Measurements from ENCODE around the gene ZBTB21.

The ZBTB21 gene

DNA sequence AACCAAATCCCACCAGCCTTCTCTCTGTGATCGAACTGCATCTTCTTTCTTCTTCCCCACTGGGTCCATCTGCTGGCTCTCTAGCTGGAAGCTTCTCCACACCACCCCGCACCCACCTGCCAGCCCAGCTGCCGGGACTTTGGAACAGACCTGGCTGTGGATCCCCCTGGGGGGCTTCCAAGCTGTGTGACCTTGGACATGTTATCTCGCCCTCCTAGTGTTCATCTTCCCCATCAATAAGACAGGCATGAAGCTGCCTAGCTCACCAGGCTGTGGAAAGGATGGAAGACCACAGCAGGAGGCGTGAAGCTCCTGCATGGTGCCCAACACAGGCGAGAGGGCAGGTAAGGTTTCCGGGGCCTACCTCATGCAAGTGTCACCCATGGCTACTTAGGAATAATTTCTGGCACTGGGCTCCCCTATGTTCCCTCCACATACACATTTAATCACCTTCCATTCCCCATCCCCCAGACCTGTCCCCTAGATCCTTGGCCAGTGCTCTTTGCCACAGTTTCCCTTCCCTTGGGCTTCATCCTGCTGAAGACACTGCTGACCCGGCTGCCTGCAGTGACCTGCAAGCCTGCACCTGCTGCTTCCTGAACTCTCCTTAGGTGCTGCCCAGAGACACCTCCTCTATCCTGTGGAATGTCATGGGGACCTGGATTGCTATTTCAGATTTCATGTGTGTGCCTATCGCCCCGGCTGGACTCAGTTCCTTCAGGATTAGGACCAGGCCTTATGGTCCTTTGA is 43.1 kb downstream of the ZBTB21 start:
- H3K4me3 ChIP-seq (ENCODE audit: control insufficient read depth, low read depth, low read length), result no peak overlapping the region
- no peak for TF ChIP-seq CTCF (IDR thresholded peaks at IDR 0.05; ENCODE audit: control insufficient read depth, insufficient read depth, low read depth, low read length, missing control alignments)
- DNase-seq (ENCODE audit: low read depth), result no peak

DNA sequence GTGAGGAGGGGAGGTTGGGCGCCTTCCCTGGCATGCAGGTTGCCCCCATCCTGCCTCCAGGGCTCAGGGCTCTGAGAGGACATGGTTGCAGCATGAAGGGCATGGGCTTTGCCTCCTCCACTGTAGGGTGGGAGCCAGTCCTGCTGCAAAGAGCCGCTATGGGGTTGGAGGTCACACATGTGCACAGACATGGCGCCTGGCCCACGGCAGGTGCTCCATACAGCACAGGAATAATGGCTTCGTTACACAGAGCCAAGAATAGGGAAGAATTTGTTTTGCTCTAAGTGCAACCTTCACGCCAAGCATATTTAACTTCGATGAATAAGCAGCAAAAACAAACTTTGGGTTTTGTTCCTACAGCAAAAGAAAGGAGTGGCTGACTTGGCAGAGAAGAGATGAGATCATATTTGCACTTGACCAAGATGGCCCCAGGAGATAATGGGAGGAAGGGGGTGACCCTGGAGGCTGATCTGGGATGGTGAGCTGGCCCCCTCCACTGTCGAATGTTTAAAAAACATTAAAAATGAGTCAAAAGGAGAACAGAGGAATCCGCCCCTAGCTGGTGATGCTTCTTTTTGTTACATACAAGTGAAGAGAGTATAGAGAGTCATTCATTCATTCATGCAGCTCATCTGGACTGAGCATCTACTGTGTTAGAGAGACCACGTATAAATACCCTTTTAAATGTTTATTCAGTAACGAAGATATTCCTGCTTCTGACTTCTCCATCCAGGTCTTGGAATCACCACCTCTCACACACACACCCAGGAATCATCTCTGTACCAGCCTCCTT is 43.9 kb downstream of the ZBTB21 start:
- H3K4me3 ChIP-seq (ENCODE audit: control insufficient read depth, low read depth, low read length), result no peak overlapping the region
- no peak for TF ChIP-seq CTCF (IDR thresholded peaks at IDR 0.05; ENCODE audit: control insufficient read depth, insufficient read depth, low read depth, low read length, missing control alignments)
- DNase-seq (ENCODE audit: low read depth), result no peak

GRCh38 chr21:41965461-41966013 is 44.6 kb downstream of the ZBTB21 start:
- no peak overlapping the region for H3K4me3 ChIP-seq (ENCODE audit: control insufficient read depth, low read depth, low read length)
- DNase-seq (ENCODE audit: low read depth), result no peak
- TF ChIP-seq CTCF (IDR thresholded peaks at IDR 0.05; ENCODE audit: control insufficient read depth, insufficient read depth, low read depth, low read length, missing control alignments), result no peak

- no peak for DNase-seq (ENCODE audit: low read depth)
- H3K4me3 ChIP-seq (ENCODE audit: control insufficient read depth, low read depth, low read length), result no peak overlapping the region
- TF ChIP-seq CTCF (IDR thresholded peaks at IDR 0.05; ENCODE audit: control insufficient read depth, insufficient read depth, low read depth, low read length, missing control alignments), result no peak
These were observed 45.1 kb downstream of the ZBTB21 start for GRCh38 chr21:41965045-41965444.

GRCh38 chr21:41964171-41964570 is 46.0 kb downstream of the ZBTB21 start:
- TF ChIP-seq CTCF (IDR thresholded peaks at IDR 0.05; ENCODE audit: control insufficient read depth, insufficient read depth, low read depth, low read length, missing control alignments), result no peak
- no peak for DNase-seq (ENCODE audit: low read depth)
- no peak overlapping the region for H3K4me3 ChIP-seq (ENCODE audit: control insufficient read depth, low read depth, low read length)

- DNase-seq (ENCODE audit: low read depth), result no peak
- TF ChIP-seq CTCF (IDR thresholded peaks at IDR 0.05; ENCODE audit: control insufficient read depth, insufficient read depth, low read depth, low read length, missing control alignments), result no peak
- no peak overlapping the region for H3K4me3 ChIP-seq (ENCODE audit: control insufficient read depth, low read depth, low read length)
These were observed 47.7 kb downstream of the ZBTB21 start for GRCh38 chr21:41962425-41962966.

Data from AG09309 (cell line).